Activated CD4-positive, alpha-beta T cell treated with anti-CD3 and anti-CD28 coated beads for 24 hours (primary cell): ENCODE data around the gene REG1B.
"Not testable (repeated sequence)": the region's sequence is repeated elsewhere in the genome, so short reads cannot be mapped to it uniquely, and the experiment has no call there.

Experiments
- DNase-seq, 2 donors: peaks; one replicate each; pipeline ENCODE4 v3.0.0-alpha.2; 2020; ENCODE audit warnings: low read depth in 2 of 2

Gene REG1B

GRCh38 chr2:79084495-79085135 is 3.2 kb downstream of the REG1B start:
- no peak for DNase-seq

- DNase-seq: no peak
Observed at GRCh38 chr2:79083597-79084251, 4.1 kb downstream of the REG1B start.

GRCh38 chr2:79082987-79083386 is 4.8 kb downstream of the REG1B start:
- DNase-seq: no peak

- no peak for DNase-seq
Observed at GRCh38 chr2:79071078-79071477, 16.7 kb downstream of the REG1B start.

- DNase-seq: no peak
Observed at GRCh38 chr2:79065201-79065600, 22.6 kb downstream of the REG1B start.

- DNase-seq: not testable (repeated sequence)
Observed at GRCh38 chr2:79054769-79055168, 33.0 kb downstream of the REG1B start.

- DNase-seq: not testable (repeated sequence)
Observed at GRCh38 chr2:79053486-79053885, 34.3 kb downstream of the REG1B start.

- no peak for DNase-seq
Observed at GRCh38 chr2:79041032-79041448, 46.8 kb downstream of the REG1B start.

- no peak for DNase-seq
Observed at GRCh38 chr2:79039944-79040343, 47.8 kb downstream of the REG1B start.
